AML-193 (cell line): ENCODE data around the gene FANK1.
"Not testable (repeated sequence)": the region's sequence is repeated elsewhere in the genome, so short reads cannot be mapped to it uniquely, and the experiment has no call there.

Source experiments
- DNase-seq, 2 experiments: peaks; one replicate each; lab custom pipeline; 2025; lab: John Stamatoyannopoulos, UW

The FANK1 gene

DNA sequence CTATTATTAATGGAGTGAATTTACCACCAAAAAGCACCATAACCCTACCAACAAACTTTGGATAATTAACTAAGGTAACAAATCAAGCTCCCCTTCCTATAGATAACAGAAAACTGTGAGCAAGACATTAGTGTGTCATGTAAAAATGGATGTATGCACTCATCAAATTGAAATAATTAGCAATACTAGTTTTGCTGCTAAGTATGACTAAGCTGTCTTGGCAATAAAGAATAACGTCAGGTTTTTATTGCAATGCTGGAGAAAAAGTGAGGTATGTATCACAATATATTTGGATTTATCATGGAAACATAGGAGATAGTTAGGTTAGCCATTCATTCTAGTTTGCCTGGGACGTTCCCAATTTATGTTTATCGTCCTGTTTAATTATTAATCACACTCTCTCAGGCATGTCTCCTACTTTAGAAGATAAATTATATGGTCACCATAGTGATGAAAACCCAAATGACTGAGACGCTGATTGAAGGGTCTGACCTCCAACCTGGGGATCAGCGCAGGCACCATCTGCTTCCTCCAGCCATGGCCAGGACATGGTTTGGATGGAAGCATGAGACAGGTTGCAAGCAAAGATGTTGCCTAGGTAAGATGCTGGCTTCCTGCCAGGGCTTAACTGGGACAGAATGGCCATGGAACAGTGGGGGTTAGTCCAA is 125.6 kb downstream of the FANK1 start:
- DNase-seq = no peak

DNA sequence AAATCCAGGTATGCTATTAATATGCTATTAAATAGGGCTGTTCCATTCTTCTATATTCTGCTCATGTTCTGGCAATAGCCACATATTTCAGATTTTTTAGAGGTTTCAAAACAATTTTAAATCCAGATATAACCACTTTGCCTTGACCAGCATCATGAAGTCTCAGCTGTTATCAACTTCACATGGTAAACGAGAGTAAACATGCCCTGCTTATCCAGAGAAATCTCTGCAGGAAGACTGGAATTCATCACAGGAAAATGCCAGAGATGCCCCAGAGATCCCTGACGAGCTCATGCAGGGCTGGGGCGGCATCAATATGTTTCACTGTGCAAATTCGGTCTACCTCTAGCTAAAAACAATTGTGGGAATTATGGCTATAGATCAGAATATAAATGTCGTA is 126.5 kb downstream of the FANK1 start:
- DNase-seq = no peak

DNA sequence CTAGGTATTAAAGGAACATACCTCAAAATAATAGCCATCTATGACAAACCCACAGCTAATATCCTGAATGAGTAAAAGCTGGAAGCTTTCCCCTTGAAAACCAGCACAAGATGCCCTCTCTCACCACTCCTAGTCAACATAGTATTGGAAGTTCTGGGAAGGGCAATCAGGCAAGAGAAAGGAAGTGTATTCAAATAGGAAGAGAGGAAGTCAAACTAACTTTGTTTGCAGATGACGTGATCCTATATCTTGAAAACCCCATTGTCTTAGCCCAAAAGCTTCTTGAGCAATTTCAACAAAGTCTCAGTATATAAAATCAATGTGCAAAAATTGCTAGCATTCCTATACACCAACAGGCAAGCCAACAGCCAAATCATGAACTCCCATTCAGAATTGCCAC is 131.3 kb downstream of the FANK1 start:
- DNase-seq = no peak

DNA sequence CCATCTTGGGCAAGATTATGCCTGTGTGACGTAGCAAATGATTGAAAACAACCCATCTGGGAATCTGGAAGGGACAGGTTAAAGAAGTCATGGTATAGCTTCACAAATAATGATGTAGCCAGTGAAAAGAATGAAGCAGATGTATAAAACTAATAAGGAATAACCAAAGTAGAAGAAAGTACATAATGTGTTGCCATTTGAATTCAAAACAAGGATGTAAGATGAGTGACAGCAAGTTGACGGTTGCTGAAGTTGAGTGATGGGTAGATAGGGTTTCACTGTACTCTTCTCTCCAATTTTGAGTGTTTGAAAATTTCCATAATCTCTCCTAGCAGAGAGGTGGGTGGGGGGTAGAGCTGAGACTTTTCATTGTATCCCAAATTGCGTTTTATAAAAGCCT is 133.6 kb downstream of the FANK1 start:
- DNase-seq = no peak

DNA sequence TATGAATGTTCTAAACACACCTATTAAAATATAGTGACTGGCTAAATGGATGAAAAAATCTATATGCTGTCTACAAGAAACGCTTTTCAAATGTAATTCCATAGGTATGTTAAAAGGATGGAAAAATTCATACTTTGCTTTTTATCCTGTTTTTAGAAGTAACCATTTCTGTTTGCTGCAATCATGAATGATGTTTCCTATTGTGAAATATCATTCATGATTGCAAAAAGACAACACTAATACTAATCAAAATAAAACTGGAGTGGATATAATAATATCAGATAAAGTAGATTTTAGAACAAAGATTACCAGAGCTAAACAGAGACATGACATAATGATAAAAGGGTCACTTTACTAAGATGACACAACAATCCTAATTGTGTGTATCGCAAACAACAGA is 138.2 kb downstream of the FANK1 start:
- DNase-seq = no peak

DNA sequence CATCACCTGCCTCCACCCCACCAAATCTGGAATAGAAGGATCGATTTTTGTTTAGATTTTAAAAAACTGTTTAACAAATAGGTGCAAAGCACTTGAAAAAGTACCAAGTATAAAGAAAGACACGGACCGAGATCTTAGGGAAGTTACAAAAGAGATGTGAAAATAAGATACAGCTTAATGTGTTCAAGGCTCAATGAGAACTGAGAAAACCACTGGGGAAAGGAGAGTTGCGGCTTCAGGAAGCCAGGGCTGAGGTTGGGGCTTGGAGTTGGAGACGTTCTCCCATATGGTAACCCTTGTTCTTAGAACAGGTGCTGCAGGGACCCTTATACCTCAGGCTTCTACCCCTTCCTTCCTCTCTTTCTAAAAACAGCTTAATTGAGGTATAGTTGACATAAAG is 140.2 kb downstream of the FANK1 start:
- no peak for DNase-seq

DNA sequence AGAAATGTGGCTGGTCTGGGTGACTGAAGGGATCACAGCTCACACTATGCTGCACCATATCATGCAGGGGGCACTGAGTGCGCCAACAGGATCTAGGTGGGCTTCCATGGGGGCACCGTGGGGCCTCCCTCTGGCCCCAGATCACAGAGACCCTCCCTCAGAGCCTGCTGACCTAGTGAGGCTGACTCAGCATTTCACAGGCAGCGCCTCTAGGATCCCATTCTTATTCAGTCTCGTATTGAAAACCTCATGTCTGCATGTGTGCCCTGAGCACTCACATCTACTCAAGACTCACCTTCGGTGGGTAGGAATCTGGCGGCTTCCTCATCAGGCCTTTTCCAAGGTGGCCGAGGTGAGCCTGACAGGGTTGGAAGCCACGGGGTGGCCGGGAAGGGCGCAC is 141.6 kb downstream of the FANK1 start:
- no peak for DNase-seq

DNA sequence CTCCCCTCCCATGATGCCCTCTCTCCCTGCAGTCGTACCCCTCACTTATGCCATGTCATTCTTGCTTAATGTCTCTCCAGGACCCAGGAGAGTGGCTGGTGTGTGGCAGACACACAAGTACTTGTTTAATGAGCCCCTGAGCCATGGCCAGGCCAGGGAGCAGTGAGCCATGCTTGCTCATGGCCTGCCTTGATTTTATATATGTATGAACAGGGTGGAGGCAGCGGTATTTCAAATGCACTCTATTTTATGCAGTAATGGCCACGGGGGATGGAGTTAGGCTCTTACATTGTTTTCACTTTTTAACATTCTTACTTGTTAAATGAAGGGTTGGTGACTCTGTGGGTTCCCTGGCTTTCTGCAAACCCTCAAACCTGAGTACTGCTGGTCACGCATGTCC is 144.8 kb downstream of the FANK1 start:
- no peak for DNase-seq

DNA sequence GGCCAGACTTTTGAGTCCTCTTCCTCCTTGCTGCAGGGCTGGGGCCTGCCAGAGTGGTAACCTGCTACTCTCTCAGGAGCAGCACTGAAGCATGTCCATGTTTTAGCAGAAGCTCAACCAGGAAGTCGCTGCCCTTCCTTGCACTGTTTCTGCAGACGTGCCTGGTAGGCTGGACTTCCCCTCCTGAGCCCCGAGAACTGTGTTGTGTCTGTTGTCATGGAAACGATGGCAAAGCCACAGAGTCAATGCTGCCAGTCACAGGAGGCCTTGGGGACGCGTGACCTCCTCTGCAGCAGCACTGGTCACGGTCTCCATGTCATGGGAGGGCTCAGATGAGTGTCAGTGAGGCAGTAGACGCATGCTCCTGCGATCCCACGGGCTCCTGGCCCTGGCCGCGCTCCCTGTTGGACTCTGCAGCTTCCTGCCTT is 145.5 kb downstream of the FANK1 start:
- DNase-seq = peak; percentile 61 to 76

DNA sequence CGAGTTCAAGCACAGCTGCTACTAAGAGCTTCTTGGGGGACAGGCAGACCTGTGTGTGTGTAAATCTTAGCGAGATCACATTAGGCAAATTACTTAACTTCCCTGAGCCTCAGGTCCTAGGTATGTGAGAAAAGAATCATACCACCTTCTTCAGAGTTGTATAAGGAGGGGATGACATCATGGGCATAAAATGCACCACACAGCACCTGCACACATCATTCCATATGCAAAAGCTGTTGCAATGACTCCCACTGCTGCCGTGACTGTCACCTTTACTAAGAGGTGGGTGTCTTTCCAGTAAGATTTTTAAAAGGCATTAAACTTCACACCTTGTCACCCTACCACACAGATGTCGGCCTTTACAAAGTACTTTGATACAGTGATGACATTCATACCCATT is 146.0 kb downstream of the FANK1 start:
- DNase-seq = no peak

DNA sequence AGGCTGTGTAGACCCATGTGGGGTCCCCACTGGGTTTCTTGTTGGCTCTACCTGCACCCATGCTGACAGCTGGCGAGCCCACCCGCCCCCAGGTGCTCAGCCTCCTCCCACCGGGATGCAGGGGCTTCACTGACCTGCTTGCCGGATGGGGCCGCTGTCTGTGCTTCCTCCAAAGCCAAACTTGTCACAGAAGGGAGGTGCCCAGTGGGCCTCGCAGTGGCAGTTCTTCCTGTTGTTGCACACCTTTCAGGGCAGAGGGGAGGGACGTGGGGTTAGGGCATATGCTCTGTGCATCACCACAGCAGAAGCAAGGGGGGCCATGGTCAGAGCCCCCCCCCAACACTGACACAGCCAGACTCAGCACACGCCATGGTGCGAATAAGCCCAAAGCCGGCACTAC is 146.5 kb downstream of the FANK1 start:
- DNase-seq = no peak

DNA sequence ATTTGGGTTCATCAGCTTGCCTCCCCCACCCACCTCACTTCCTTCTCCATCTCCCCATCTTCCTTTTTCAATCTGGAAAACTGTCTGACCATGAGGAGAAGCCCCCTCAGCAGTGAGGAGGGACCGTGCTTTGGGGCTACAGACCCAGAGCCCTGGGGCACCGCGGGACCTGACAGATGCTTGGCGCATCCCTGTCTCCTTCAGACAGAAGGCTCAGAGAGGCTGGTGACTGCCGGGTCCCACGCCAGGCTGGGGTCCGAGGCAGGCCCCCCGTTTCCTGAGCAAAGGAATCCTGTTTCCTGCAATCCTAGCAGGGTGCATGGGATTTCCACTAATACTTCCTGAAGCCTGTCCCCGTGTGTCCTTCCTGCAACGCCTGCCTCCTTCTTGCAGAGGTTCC is 147.0 kb downstream of the FANK1 start:
- no peak for DNase-seq

DNA sequence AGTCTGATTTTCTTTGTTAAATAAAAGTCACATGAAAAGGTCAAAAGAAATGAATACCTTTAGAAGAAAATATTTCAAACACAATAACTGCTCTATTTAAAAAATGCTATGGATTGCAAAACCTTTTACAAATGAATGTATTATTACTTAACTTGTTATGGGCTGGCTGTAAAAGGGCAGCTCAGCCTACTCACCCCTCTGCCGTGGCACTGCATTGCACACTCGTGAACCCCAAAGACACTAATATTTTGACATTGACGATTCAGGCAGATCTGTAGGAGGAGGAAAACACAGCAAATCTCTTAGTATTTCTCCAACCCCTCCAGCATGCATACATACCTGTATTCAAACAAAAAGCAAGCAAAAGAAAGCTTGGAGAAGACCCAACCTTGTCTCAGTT is 149.5 kb downstream of the FANK1 start:
- no peak for DNase-seq

DNA sequence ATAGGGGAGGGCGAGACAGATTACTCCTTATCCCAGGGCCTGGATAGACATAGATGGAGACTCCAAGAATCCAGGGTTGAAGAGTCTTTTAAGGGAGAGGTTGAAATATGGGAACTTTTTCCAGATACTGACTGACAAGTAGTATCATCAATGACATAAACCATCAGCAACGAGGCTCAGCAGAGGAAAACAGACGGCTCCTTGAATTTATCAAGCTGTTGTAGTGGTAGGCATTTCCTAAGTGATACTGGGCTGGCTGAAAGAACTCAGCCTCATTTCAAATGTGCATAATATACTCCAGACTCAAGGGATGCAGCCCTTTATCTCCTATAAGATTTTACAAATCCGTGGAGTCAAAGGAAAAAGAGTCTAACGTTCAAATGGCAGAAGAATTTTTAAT is 150.5 kb downstream of the FANK1 start:
- DNase-seq = no peak

DNA sequence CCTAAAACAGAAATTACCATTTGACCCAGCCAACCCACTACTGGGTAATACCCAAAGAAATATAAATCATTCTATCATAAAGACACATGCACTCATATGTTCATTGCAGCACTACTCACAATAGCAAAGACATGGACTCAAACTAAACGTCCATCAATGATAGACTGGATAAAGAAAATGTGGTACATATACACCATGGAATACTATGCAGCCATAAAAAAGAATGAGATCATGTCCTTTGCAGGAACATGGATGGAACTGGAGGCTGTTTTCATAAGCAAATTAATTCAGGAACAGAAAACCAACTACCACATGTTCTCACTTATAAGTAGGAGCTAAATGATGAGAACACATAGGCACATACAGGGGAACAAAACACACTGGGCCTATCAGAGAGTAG is 151.4 kb downstream of the FANK1 start:
- DNase-seq = not testable (repeated sequence)

DNA sequence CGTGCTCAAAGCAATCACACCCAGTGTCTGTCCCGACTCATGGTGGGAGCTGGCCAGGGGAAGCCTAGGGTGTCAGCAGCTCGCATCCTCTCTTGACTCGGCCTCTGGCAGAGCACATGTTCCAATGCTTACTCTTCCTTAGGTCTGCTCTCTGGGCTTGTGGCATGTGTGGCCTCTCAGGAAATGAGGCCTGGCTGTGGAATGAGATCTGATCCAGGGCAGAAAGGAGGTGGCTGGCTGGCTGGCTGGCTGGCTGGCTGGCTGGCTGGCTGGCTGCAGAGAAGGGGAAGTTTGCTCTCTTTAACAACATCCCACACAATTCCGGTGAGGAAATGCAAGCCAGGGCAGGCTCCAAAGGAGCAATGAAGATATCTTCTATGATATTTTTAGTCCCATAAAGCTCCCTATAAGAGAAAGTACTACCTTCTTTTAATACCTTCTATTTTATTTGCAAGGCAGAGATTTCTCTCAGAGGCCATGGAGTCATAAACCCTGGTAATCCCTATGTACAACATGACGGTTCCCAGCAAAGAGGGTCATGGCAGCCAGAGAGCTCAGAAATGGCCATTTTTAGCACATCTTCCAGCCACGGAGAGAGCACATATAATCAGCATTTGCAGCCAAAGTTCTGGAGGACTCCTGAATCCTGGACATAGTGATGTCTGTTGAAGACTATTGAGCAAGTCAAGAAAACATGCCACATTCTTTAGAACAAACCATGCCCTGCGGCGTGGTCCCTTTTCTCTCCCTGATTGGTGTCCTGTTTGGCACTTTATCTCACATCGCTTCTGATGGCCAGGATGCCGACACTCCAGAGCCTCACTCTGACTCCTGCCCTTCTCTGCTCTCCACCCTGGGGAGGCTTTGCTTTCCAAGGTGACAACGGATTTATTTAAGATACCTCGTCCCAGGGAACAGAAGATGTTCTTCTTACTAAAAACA is 153.7 kb downstream of the FANK1 start:
- DNase-seq = no peak

DNA sequence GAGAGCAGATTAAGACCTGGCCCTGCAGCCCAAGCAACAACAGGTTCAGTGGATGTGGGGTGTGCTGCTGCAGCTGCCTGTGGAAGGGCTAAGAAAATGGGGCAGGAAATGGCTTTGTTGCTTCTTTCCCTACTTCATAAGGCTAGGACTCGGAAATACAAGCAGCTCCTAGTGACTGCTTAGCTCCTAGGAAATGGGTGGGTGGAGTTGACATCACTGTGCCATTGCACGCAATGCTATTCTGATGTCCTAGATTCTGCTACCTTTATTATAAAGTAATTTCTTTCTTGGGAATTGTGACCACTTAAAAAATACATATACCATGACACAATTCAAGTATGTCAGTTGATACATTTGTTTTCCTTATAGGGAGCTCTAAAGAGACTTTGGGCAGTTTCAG is 155.8 kb downstream of the FANK1 start:
- DNase-seq = no peak

DNA sequence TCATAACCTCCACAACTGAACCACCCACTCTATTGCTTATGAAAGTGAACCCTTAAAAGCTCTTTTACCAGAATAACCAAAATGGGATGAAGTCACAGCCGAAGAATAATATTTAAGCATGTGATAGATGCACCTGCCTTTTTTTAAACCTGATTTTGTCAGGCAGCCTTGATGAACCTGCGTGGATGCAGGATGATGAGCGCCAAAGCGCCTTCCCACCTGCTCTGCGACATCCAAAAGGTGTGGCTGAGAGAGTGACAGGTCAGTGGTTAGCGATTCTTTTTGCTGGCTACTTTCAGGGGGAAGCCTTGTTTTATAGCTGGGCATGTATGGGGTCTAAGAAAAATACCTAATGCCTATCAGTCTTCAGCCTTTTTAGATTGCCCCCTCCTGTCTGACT is 157.8 kb downstream of the FANK1 start:
- no peak for DNase-seq

DNA sequence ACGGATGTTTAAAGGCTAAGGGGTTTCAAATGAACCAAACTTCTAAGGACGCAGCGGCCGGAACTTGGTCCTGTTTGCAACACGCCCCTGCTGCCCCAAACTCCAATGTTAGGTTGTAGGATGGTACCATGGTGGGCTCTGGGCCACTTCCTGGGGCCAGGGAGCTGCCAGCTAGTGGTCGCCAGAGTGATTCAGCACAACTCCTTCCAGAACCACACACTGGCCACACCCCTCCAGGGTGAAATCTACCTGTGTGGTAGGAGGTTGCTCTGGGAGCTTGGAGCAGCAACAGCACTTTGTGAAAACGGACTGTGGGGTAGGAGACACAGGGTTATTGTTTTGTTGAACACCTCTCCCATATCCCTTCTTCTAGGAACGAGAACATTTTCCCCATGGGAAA is 161.1 kb downstream of the FANK1 start:
- DNase-seq = no peak

DNA sequence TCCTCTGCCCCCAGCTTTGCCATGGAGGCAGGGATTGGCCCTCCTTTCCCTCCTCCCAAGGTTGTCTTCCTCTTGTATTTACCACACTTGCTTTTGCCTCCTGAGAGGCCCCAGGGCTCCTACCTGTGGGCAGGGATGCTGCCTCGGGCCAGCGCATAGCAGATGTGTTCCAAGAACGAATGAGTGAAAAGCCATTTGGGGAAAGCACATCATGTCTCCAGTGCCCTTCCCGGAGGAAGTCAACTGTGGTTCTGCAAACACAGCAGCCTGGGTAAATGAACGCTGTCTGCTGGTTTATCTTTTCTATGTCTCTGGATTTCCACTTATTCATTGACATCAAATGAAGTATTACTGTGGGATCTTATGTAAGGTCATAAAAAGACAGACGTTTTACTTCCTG is 161.7 kb downstream of the FANK1 start:
- no peak for DNase-seq

DNA sequence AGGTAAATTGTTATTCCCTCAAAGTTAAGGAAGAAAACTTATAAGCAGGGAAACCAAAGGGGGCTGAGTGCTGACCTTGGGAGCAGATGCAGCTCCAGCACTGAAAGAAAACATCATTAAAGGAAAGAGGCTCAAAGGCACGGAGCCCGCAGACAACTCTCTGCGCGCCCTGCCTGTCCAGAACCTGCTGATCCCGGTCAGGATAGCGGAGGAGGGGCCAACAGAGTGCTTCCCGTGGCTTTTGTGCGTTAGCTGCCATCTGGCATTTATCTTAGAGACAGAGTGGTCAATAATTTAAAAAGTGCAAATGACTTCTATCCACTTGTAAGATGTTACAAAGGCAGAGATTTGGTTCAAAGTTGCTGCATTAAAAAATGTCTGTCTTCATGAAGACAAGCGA is 162.1 kb downstream of the FANK1 start:
- no peak for DNase-seq
